H1 (cell line): ENCODE results near the gene DDA1. TPM values are rescaled to one million over a fixed set of nuclear protein-coding genes. Genes with fewer than 3 reads are reported as not detected.
A peak's percentile ranks its signal among the peaks of the same experiment; 100 is the strongest.

Experiments used
- CTCF ChIA-PET: fragments of 300-600 bp; sonication (Branson Sonifier 250); formaldehyde crosslinking; loops from one replicate; lab custom pipeline; 2021; ENCODE audit not compliant: partially characterized antibody; lab: Charles Lee
- POLR2A ChIA-PET: fragments of 300-600 bp; sonication (Branson Sonifier 250); formaldehyde crosslinking; loops from one replicate; lab custom pipeline; 2021; ENCODE audit warnings: inconsistent platforms; ENCODE audit not compliant: partially characterized antibody; lab: Charles Lee
- DNase-seq, 2 experiments: peaks; one replicate each; pipeline versions ENCODE4 v3.0.0 to v3.0.0-alpha.2; 2010 to 2022; ENCODE audit warnings: low spot score in 2 of 2, low read depth in 1 of 2, mixed read lengths in 1 of 2
- FAIRE-seq: peaks from 2 replicates; lab custom pipeline; 2011; peaks lifted over from hg19 to GRCh38; lab: Jason Lieb, UNC
- H2AFZ ChIP-seq: 2 replicates; pipeline ENCODE4 v1.8.1; 2012; ENCODE audit warnings: low read length, inconsistent platforms
- H2AK5ac ChIP-seq: 2 replicates; pipeline ENCODE4 v1.6.1; 2013; ENCODE audit warnings: low read depth, low read length
- H2BK120ac ChIP-seq: replicated peaks from 2 replicates; pipeline ENCODE3; 2013; ENCODE audit warnings: low read depth, low read length, inconsistent platforms
- H2BK12ac ChIP-seq: 2 replicates; pipeline ENCODE4 v1.6.1; 2013; ENCODE audit warnings: low read depth, low read length
- H2BK15ac ChIP-seq: 2 replicates; pipeline ENCODE4 v1.6.1; 2013; ENCODE audit warnings: low read length
- H2BK20ac ChIP-seq: 2 replicates; pipeline ENCODE4 v1.6.1; 2013; ENCODE audit warnings: low read length
- H2BK5ac ChIP-seq: 2 replicates; pipeline ENCODE4 v1.6.1; 2013; ENCODE audit warnings: low read depth, low read length
- H3K14ac ChIP-seq: 2 replicates; pipeline ENCODE4 v1.6.1; 2013; ENCODE audit warnings: inconsistent platforms; ENCODE audit not compliant: insufficient read length
- H3K18ac ChIP-seq: 2 replicates; pipeline ENCODE4 v1.6.1; 2013; ENCODE audit warnings: low read length; ENCODE audit errors: extremely low read depth
- H3K23ac ChIP-seq: 2 replicates; pipeline ENCODE4 v1.6.1; 2013; ENCODE audit warnings: inconsistent platforms; ENCODE audit not compliant: insufficient read length
- H3K23me2 ChIP-seq: 2 replicates; pipeline ENCODE4 v1.6.1; 2013; ENCODE audit warnings: low read depth, low read length
- H3K27ac ChIP-seq: 2 replicates; pipeline ENCODE4 v1.6.1; 2011; ENCODE audit warnings: low read depth, low read length, inconsistent platforms
- H3K27me3 ChIP-seq, 4 experiments: replicated peaks in 1 of 4; 1 replicate in 1 of 4; 2 replicates in 3 of 4; pipeline versions ENCODE4 v1.6.1 to v1.8.1; 2011 to 2013; ENCODE audit warnings: low read length in 3 of 4, mild to moderate bottlenecking in 3 of 4, inconsistent platforms in 2 of 4, mixed read lengths in 2 of 4, moderate library complexity in 1 of 4; ENCODE audit not compliant: control insufficient read depth in 3 of 4, insufficient read depth in 3 of 4; ENCODE audit errors: extremely low read depth in 1 of 4
- H3K36me3 ChIP-seq, 4 experiments: 2 replicates each; pipeline versions ENCODE4 v1.6.1 to v1.8.1; 2011 to 2013; ENCODE audit warnings: mild to moderate bottlenecking in 4 of 4, low read length in 3 of 4, moderate library complexity in 2 of 4, control low read depth in 1 of 4, inconsistent platforms in 1 of 4; ENCODE audit not compliant: insufficient read depth in 4 of 4, control insufficient read depth in 2 of 4
- H3K4ac ChIP-seq: replicated peaks from 2 replicates; pipeline ENCODE3; 2013; ENCODE audit warnings: low read length, low read depth, mixed read lengths, inconsistent platforms; ENCODE audit not compliant: insufficient read length
- H3K4me1 ChIP-seq, 4 experiments: replicated peaks in 1 of 4; 1 replicate in 1 of 4; 2 replicates in 3 of 4; pipeline versions ENCODE4 v1.6.1 to v1.8.1; 2011 to 2013; ENCODE audit warnings: low read length in 3 of 4, inconsistent platforms in 2 of 4, mixed read lengths in 1 of 4; ENCODE audit not compliant: insufficient read depth in 4 of 4, control insufficient read depth in 3 of 4
- H3K4me2 ChIP-seq, 2 experiments: 2 replicates each; pipeline versions ENCODE4 v1.6.1 to v1.8.1; 2011 to 2013; ENCODE audit warnings: low read depth in 2 of 2, low read length in 2 of 2, control low read depth in 1 of 2, inconsistent platforms in 1 of 2, mild to moderate bottlenecking in 1 of 2; ENCODE audit not compliant: insufficient read depth in 1 of 2
- H3K4me3 ChIP-seq, 4 experiments: fragments of 200-600, 300-600 bp in 1 of 4; sonication (generic), shearing (Covaris generic), sonication (Bioruptor Twin) in 1 of 4; 2 replicates each; pipeline versions ENCODE4 v1.5.1 to v1.8.1; 2011 to 2016; ENCODE audit warnings: low read length in 4 of 4, low read depth in 3 of 4, control low read depth in 2 of 4, inconsistent platforms in 2 of 4, mild to moderate bottlenecking in 2 of 4, mixed read lengths in 1 of 4, moderate library complexity in 1 of 4; ENCODE audit not compliant: insufficient read depth in 2 of 4; ENCODE audit errors: extremely low read depth in 1 of 4
- H3K56ac ChIP-seq: replicated peaks from 2 replicates; pipeline ENCODE3; 2013; ENCODE audit warnings: low read depth, mild to moderate bottlenecking, mixed read lengths, low read length, inconsistent platforms; ENCODE audit not compliant: insufficient read length
- H3K79me1 ChIP-seq: 2 replicates; pipeline ENCODE4 v1.6.1; 2013; ENCODE audit warnings: low read depth, low read length, control low read depth
- H3K79me2 ChIP-seq, 2 experiments: 2 replicates each; pipeline versions ENCODE4 v1.6.1 to v1.8.1; 2012 to 2013; ENCODE audit warnings: low read length in 2 of 2, mild to moderate bottlenecking in 2 of 2, inconsistent platforms in 1 of 2; ENCODE audit not compliant: insufficient read depth in 2 of 2, control insufficient read depth in 1 of 2
- H3K9ac ChIP-seq, 4 experiments: replicated peaks in 1 of 4; 1 replicate in 1 of 4; 2 replicates in 3 of 4; pipeline versions ENCODE4 v1.6.1 to v1.8.1; 2011 to 2013; ENCODE audit warnings: low read depth in 3 of 4, low read length in 3 of 4, control low read depth in 2 of 4, mild to moderate bottlenecking in 2 of 4, moderate library complexity in 2 of 4, inconsistent platforms in 1 of 4; ENCODE audit errors: extremely low read depth in 1 of 4
- H3K9me3 ChIP-seq, 2 experiments: 2 replicates each; pipeline versions ENCODE4 v1.6.1 to v1.8.1; 2012 to 2013; ENCODE audit warnings: mild to moderate bottlenecking in 2 of 2, moderate library complexity in 2 of 2, control low read depth in 1 of 2, inconsistent platforms in 1 of 2, low read depth in 1 of 2, low read length in 1 of 2, mixed read lengths in 1 of 2; ENCODE audit not compliant: insufficient read depth in 2 of 2
- H4K20me1 ChIP-seq, 2 experiments: replicated peaks in 1 of 2; 2 replicates each; pipeline versions ENCODE3 to v1.8.1; 2011 to 2013; ENCODE audit warnings: inconsistent platforms in 2 of 2, low read length in 2 of 2, mild to moderate bottlenecking in 1 of 2; ENCODE audit not compliant: insufficient read depth in 2 of 2, control insufficient read depth in 1 of 2
- H4K5ac ChIP-seq: 2 replicates; pipeline ENCODE4 v1.6.1; 2013; ENCODE audit warnings: low read length, low read depth, mixed read lengths, inconsistent platforms; ENCODE audit not compliant: insufficient read length
- H4K8ac ChIP-seq: 2 replicates; pipeline ENCODE4 v1.8.0; 2013; ENCODE audit warnings: mild to moderate bottlenecking, moderate library complexity, low read length, inconsistent platforms; ENCODE audit not compliant: insufficient read depth; ENCODE audit errors: extremely low read depth
- H4K91ac ChIP-seq: replicated peaks from 2 replicates; pipeline ENCODE3; 2013; ENCODE audit warnings: low read length, mixed read lengths, inconsistent platforms; ENCODE audit not compliant: insufficient read length
- KDM4A ChIP-seq: IDR thresholded peaks from one replicate; pipeline ENCODE4 v1.7.1; 2012; ENCODE audit warnings: low read depth, mild to moderate bottlenecking, moderate library complexity, low read length, inconsistent platforms; ENCODE audit not compliant: severe bottlenecking
- RBBP5 ChIP-seq: IDR thresholded peaks from 2 replicates; pipeline ENCODE4 v1.7.1; 2012; ENCODE audit warnings: low read depth, mild to moderate bottlenecking, inconsistent platforms, low read length, moderate library complexity, borderline replicate concordance
- RXRA ChIP-seq: IDR thresholded peaks from 2 replicates; pipeline ENCODE4 v1.6.1; 2011; ENCODE audit warnings: low read depth, mild to moderate bottlenecking, low read length, moderate library complexity; ENCODE audit not compliant: insufficient read depth
- SAP30 ChIP-seq: fragments of 300-600 bp; sonication (generic); IDR thresholded peaks from 2 replicates; pipeline ENCODE4 v1.7.1; 2012; ENCODE audit warnings: low read length, moderate library complexity, mild to moderate bottlenecking, inconsistent platforms; ENCODE audit not compliant: insufficient read depth, insufficient replicate concordance
- WGBS, 2 experiments: shearing (Covaris generic) in 1 of 2; methylation state at CpG; one replicate each; pipeline versions ENCODE4 v1.1.6 to v1.1.7; 2013 to 2015; ENCODE audit warnings: low lambda C conversion rate in 2 of 2, mixed read lengths in 2 of 2, inconsistent platforms in 1 of 2, low coverage in 1 of 2, missing lambda C conversion rate in 1 of 2; ENCODE audit not compliant: insufficient replicate concordance in 2 of 2, insufficient coverage in 1 of 2, insufficient read length in 1 of 2; ENCODE audit errors: extremely low coverage in 1 of 2, missing lambda C conversion rate in 1 of 2; 5-methylcytosine and 5-hydroxymethylcytosine counted together
- polyA plus RNA-seq, 7 experiments: library from polyadenylated mRNA; depleted of rRNA in 3 of 7; stranded (reverse) in 5 of 7; unstranded in 2 of 7; fragments of >200 nt in 5 of 7; fragments of 200-250 nt in 2 of 7; gene quantifications; 1 replicate in 5 of 7; 2 replicates in 1 of 7; 4 replicates in 1 of 7; pipeline versions ENCODE4 v1.2.1 to v1.2.3, GENCODE V29; 2011 to 2013; ENCODE audit warnings: missing spikeins in 2 of 7, mixed read lengths in 2 of 7
- total RNA-seq: library from RNA; stranded (reverse); fragmentation: NEBNext Ultra II Directional; extraction: Animal tissue kit (Norgen Biotek cat#: 25700); gene quantifications from 2 replicates; pipeline ENCODE4 v1.2.1, GENCODE V29; 2021

Gene DDA1
- total and polyA plus RNA-seq, 2 of the 8 experiments (the other 6 are each of a cell fraction or from before 2014, with no cell fraction given): 29.2 to 34.5 TPM

- peak overlapping the region; percentile 2 to 63 (median 49) for H3K9ac ChIP-seq
- H2BK20ac ChIP-seq: no peak overlapping the region
- peak overlapping the region; percentile 75 for H3K4ac ChIP-seq
- WGBS, 2 experiments: 11% methylated on average over 26 of the region's 29 CpGs; no CpG with 5 or more reads in 1 of the 2 experiments
- H3K36me3 ChIP-seq: peaks cover 0 to 16% (median 5%) of the 10 kb centered on the region in 4 experiments; a peak in 5 of 8 replicates
- H2BK120ac ChIP-seq: no peak overlapping the region
- H2AK5ac ChIP-seq: no peak overlapping the region
- FAIRE-seq (no peak), DNase-seq (peak in 1 of 2 experiments; percentile 73)
- peak overlapping the region; percentile 88 for H4K91ac ChIP-seq
- no peak overlapping the region for H3K14ac ChIP-seq
- peak overlapping the region; percentile 47 for H4K5ac ChIP-seq
- peaks cover 1 to 8% of the 10 kb centered on the region in 2 experiments for H4K20me1 ChIP-seq
- ChIA-PET CTCF (interaction anchor here (0.8 to 3.0 kb wide), 3 partner anchors 10 to 97 kb away, joined by 3 to 29 read pairs (median 6); no protein-coding TSS in a partner anchor), POLR2A (interaction anchor here (0.6 to 18.5 kb wide), 6 partner anchors 11 to 99 kb away, joined by 3 to 329 read pairs (median 5); partner anchors contain the start of genes ANO8 and USHBP1)
- peak overlapping the region; percentile 82 to 98 for H3K4me2 ChIP-seq
- TF ChIP-seq RBBP5 (peak; percentile 42; the same call in 1 of the 2 replicates), SAP30 (no peak), KDM4A (peak; percentile 21), RXRA (0 out of 2 replicates have a peak, but pooled peaks have one; percentile 21)
- no peak overlapping the region for H2BK15ac ChIP-seq
- no peak overlapping the region for H3K27ac ChIP-seq
- H3K18ac ChIP-seq: peak overlapping the region; percentile 65
- peak overlapping the region; percentile 54 to 78 (median 58) for H3K4me3 ChIP-seq
- H4K8ac ChIP-seq: no peak overlapping the region
- no peak overlapping the region; the same call in 1 of the 2 replicates for H2BK5ac ChIP-seq
- no peaks in the 10 kb centered on the region for H3K27me3 ChIP-seq
- no peak overlapping the region for H2AFZ ChIP-seq
- peaks cover 0 to 4% of the 10 kb centered on the region in 2 experiments; a peak in 1 of 4 replicates for H3K79me2 ChIP-seq
- no peak overlapping the region for H2BK12ac ChIP-seq
- no peak overlapping the region for H3K23ac ChIP-seq
- H3K4me1 ChIP-seq: peaks cover 12 to 21% (median 14%) of the 10 kb centered on the region in 4 experiments
- peaks cover 4% of the 10 kb centered on the region for H3K79me1 ChIP-seq
- H3K56ac ChIP-seq: no peak overlapping the region
- peaks cover 0 to 3% of the 10 kb centered on the region in 2 experiments; a peak in 1 of 4 replicates for H3K9me3 ChIP-seq
- peaks cover 7% of the 10 kb centered on the region for H3K23me2 ChIP-seq
These were observed 6.8 kb upstream of the DDA1 start for GRCh38 chr19:17302391-17303166.
